ENCODE measurements around the gene BPIFA1.

GRCh38 chr20:33267701-33268100 lies 31.9 kb downstream of the BPIFA1 start:
- TF ChIP-seq, protein P1, sequence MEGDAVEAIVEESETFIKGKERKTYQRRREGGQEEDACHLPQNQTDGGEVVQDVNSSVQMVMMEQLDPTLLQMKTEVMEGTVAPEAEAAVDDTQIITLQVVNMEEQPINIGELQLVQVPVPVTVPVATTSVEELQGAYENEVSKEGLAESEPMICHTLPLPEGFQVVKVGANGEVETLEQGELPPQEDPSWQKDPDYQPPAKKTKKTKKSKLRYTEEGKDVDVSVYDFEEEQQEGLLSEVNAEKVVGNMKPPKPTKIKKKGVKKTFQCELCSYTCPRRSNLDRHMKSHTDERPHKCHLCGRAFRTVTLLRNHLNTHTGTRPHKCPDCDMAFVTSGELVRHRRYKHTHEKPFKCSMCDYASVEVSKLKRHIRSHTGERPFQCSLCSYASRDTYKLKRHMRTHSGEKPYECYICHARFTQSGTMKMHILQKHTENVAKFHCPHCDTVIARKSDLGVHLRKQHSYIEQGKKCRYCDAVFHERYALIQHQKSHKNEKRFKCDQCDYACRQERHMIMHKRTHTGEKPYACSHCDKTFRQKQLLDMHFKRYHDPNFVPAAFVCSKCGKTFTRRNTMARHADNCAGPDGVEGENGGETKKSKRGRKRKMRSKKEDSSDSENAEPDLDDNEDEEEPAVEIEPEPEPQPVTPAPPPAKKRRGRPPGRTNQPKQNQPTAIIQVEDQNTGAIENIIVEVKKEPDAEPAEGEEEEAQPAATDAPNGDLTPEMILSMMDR (IDR thresholded peaks at IDR 0.05), result no peak
- TF ChIP-seq ZFX (IDR thresholded peaks at IDR 0.05; ENCODE audit: borderline replicate concordance), result no peak
